Astrocyte of the cerebellum (primary cell): Measurements from ENCODE around the gene PDE8B.

Experiments used
- DNase-seq: peaks from one replicate; pipeline ENCODE4 v3.0.0-alpha.2; 2011; ENCODE audit warnings: low read depth
- H3K4me3 ChIP-seq: 2 replicates; pipeline ENCODE4 v1.5.1; 2011; ENCODE audit warnings: mild to moderate bottlenecking, low read depth, low read length, moderate library complexity
- in situ Hi-C: cut with HindIII; loops from 2 replicates; pipeline ENCODE4 v1.10.0; 2017; ENCODE audit warnings: low sequenced_read_pairs
- TF ChIP-seq, protein P1 (sequence below): IDR thresholded peaks from 2 replicates; pipeline ENCODE4 v1.5.1; 2012; ENCODE audit warnings: low read length, low read depth, moderate library complexity, mild to moderate bottlenecking; ENCODE audit errors: missing control alignments

PDE8B gene

DNA sequence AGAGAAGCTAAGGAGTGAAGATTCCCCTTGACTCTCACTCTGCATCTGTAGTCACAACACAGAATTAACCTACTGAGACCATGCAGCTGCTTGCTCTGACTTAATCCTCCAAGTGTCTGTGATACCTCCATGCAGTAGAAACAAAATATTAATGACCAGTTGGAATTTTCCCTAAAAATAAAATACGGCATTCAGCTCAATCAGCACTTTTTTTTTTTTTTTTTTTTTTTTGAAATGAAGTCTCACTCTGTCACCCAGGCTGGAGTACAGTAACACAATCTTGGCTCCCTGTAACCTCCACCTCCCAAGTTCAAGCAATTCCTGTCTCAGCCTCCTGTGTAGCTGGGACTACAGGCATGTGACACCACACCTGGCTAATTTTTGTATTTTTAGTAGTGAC is 233.2 kb downstream of the PDE8B start:
- TF ChIP-seq, protein P1, sequence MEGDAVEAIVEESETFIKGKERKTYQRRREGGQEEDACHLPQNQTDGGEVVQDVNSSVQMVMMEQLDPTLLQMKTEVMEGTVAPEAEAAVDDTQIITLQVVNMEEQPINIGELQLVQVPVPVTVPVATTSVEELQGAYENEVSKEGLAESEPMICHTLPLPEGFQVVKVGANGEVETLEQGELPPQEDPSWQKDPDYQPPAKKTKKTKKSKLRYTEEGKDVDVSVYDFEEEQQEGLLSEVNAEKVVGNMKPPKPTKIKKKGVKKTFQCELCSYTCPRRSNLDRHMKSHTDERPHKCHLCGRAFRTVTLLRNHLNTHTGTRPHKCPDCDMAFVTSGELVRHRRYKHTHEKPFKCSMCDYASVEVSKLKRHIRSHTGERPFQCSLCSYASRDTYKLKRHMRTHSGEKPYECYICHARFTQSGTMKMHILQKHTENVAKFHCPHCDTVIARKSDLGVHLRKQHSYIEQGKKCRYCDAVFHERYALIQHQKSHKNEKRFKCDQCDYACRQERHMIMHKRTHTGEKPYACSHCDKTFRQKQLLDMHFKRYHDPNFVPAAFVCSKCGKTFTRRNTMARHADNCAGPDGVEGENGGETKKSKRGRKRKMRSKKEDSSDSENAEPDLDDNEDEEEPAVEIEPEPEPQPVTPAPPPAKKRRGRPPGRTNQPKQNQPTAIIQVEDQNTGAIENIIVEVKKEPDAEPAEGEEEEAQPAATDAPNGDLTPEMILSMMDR, result no peak
- in situ Hi-C loops, result loop anchor here (25.0 kb wide), 1 partner anchor 306 kb away; no protein-coding TSS in a partner anchor
- H3K4me3 ChIP-seq, result no peak overlapping the region
- DNase-seq, result no peak

DNA sequence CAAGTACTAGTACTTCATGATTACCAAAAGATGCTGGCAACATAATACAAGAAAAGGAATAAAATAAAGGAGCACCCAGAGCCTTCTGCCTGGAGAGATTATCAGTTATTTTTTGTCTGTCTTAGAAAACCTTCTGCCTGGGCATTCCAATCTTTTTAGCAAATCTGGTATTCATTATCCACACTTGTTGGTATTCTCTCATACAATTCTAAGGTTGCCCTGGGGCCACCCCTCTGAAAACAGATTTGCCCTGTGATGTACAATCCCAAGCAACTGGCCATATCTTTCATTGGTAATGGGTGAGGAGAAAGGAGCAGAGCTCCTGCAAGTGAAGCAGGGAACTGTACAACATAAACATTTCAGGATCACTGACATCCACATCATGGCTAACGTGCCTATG is 233.9 kb downstream of the PDE8B start:
- in situ Hi-C loops, result loop anchor here (25.0 kb wide), 1 partner anchor 307 kb away; no protein-coding TSS in a partner anchor
- TF ChIP-seq, protein P1, result no peak
- no peak overlapping the region for H3K4me3 ChIP-seq
- DNase-seq, result no peak

DNA sequence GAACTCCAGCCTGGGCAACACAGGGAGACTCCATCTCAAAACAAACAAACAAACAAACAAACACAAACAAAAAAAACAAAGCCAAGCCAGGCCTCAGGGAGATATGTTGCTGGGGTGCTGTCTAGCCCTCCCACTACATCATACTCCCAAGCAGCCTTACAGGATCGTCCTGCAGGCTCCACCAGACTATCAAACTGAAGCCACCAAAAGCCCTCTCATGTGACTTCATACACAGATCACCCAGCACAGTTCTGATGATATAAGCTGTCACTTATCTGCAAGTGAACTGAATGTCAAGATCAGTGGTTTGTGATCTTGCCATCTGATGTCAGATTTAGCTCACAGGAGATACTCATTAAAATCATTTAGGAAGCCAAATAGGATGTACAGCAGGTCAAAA is 238.4 kb downstream of the PDE8B start:
- TF ChIP-seq, protein P1, result no peak
- H3K4me3 ChIP-seq, result no peak overlapping the region
- in situ Hi-C loops, result loop anchor here (25.0 kb wide), 1 partner anchor 312 kb away; no protein-coding TSS in a partner anchor
- DNase-seq, result no peak

DNA sequence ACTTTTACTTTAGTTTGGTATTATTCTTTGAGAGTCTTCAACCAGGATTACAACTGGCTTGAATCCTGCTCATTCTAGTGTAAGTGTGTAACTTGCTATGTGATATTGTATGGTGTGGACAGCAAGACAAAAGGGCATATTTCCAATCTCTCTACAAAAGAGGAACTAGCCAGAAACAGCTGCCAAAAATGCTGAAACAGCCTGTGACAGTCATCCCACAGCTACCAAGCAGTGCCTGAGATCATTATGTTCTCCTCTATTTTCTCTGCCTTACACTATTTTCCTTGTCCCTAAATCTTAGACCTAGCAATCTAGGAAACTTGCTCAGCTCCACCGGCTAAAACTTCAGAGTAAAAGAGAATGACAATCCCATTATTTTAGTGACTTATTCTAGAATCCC is 238.8 kb downstream of the PDE8B start:
- TF ChIP-seq, protein P1, result no peak
- no peak overlapping the region for H3K4me3 ChIP-seq
- in situ Hi-C loops, result loop anchor here (25.0 kb wide), 1 partner anchor 312 kb away; no protein-coding TSS in a partner anchor
- DNase-seq, result no peak

DNA sequence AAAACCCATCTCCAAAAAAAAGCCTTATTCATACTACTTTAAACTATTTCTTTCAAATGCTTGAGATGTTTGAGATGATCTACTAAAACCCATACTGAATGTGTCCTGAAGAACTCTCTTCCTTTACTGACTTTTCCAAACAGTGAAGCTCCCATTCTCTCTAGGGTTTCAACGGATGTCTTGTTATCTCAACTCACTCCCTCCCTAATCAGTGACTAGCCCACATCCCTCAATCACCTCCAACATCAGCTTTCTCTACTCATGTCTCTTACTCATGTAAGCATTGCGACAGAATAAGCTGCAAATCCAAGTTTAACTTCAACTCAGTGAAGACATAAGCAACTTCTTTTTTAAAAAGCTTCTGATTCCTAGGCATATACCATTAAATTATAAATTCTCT is 239.5 kb downstream of the PDE8B start:
- H3K4me3 ChIP-seq, result no peak overlapping the region
- in situ Hi-C loops, result loop anchor here (25.0 kb wide), 1 partner anchor 313 kb away; no protein-coding TSS in a partner anchor
- TF ChIP-seq, protein P1, result no peak
- no peak for DNase-seq

DNA sequence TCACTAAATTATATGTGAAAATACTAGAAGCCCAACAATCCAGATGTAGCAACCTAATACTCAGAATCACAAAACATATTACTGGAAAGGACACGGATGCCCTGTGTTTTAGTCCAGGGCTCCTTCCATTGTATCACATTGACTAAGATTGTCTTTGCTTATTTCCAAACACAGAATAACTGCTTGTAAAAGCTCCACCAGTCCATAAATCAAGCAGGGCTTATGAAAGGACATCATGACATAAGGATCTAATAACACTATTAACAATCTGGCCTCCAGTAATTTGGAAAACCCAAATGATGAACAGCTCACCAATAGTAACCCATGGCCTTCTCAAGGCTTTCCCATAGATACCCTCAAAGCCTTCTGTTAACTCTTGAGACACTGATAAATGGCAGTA is 241.9 kb downstream of the PDE8B start:
- DNase-seq, result no peak
- no peak overlapping the region for H3K4me3 ChIP-seq
- in situ Hi-C loops, result no loop called here
- TF ChIP-seq, protein P1, result no peak
